Breast epithelium (tissue), 3 donors: Measurements from ENCODE around the gene LGALSL.

Experiments
- CTCF ChIP-seq, 3 donors: fragments of 450-650 bp; IDR thresholded peaks; one replicate each; pipeline ENCODE4 v1.5.1; 2016 to 2017; ENCODE audit warnings: antibody characterized with exemption in 3 of 3, mild to moderate bottlenecking in 3 of 3, moderate library complexity in 3 of 3
- POLR2A ChIP-seq: fragments of 450-650 bp; IDR thresholded peaks from one replicate; pipeline ENCODE4 v1.6.1; 2016; ENCODE audit warnings: antibody characterized with exemption, mild to moderate bottlenecking, moderate library complexity
- POLR2AphosphoS5 ChIP-seq, 3 donors: sonication (generic); formaldehyde crosslinking; IDR thresholded peaks; one replicate each; pipeline ENCODE4 v1.6.1; 2017; ENCODE audit warnings: antibody characterized with exemption in 3 of 3

- TF ChIP-seq POLR2AphosphoS5 (IDR thresholded peaks at IDR 0.05) = no peak
- TF ChIP-seq CTCF (IDR thresholded peaks at IDR 0.05) = no peak
- TF ChIP-seq POLR2A = no peak
Observed at GRCh38 chr2:64502860-64503259, 48.9 kb downstream of the LGALSL start.
